Activated T-helper 2 cell treated with anti-CD3 and anti-CD28 coated beads, Interferon-gamma antibody, Interleukin-2, Interleukin-4, amounts not matched to agents 10 μg/mL and 5 μg/mL and 100 μg/mL, durations not matched to agents 14 hours and 24 hours and 36 hours (primary cell): Measurements from ENCODE around the gene TMEM132E. TPM values are rescaled to one million over a fixed set of nuclear protein-coding genes. Genes with fewer than 3 reads are reported as not detected.

ENCODE experiments used
- DNase-seq: peaks from one replicate; pipeline ENCODE4 v3.0.0; 2021; ENCODE audit warnings: low spot score
- H3K27ac Mint-ChIP-seq: one replicate; pipeline ENCODE4 v1.8.0; 2021; ENCODE audit warnings: mixed read lengths
- H3K27me3 Mint-ChIP-seq: one replicate; pipeline ENCODE4 v1.8.0; 2021; ENCODE audit warnings: low read depth, mixed read lengths
- H3K36me3 Mint-ChIP-seq: one replicate; pipeline ENCODE4 v1.8.0; 2021; ENCODE audit warnings: low read depth, mixed read lengths
- H3K4me1 Mint-ChIP-seq: one replicate; pipeline ENCODE4 v1.8.0; 2021; ENCODE audit warnings: low read depth, mixed read lengths
- H3K4me3 Mint-ChIP-seq: one replicate; pipeline ENCODE4 v1.8.0; 2021; ENCODE audit warnings: low read depth, mild to moderate bottlenecking, moderate library complexity, mixed read lengths
- H3K9me3 Mint-ChIP-seq: one replicate; pipeline ENCODE4 v1.8.0; 2021; ENCODE audit warnings: mixed read lengths
- intact Hi-C: fragments of 100-400 bp; cut with micrococcal nuclease; formaldehyde crosslinking; loops from one replicate; pipeline ENCODE4 v1.15.1; 2023
- total RNA-seq: library from RNA; stranded (reverse); gene quantifications from 2 replicates; pipeline ENCODE4 v1.2.3, GENCODE V29; 2022

The TMEM132E gene
- total RNA-seq, 1 donor from 2014 or later, result not detected

DNA sequence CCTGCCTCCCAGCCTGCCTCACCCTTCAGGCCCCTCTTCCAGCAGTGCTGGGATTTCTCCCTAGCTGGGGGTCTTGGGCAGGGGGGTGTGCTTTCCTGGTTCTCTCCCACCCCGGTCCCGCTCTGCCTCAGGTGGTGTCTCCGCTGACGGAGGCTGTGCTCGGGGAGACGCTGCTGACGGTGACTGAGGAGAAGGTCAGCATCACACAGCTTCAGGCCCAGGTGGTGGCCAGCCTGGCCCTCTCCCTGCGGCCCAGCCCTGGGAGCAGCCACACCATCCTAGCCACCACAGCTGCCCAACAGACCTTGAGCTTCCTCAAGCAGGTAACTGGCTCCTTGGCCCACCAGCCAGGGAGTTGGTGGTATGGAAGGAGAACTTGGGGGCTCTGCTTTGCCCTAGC, 56.5 kb downstream of the TMEM132E start:
- no peaks in the 10 kb centered on the region for H3K4me1 Mint-ChIP-seq
- DNase-seq, result no peak
- no peaks in the 10 kb centered on the region for H3K36me3 Mint-ChIP-seq
- peaks cover 33% of the 10 kb centered on the region for H3K27me3 Mint-ChIP-seq
- intact Hi-C loops, result loop anchor here (5.0 kb wide), 1 partner anchor 54 kb away; no protein-coding TSS in a partner anchor
- no peak overlapping the region for H3K4me3 Mint-ChIP-seq
- H3K9me3 Mint-ChIP-seq, result no peaks in the 10 kb centered on the region
- no peak overlapping the region for H3K27ac Mint-ChIP-seq

GRCh38 chr17:34637041-34637547, 57.7 kb downstream of the TMEM132E start:
- Mint-ChIP-seq H3K27ac (no peak overlapping the region), H3K9me3 (no peaks in the 10 kb centered on the region), H3K27me3 (peaks cover 33% of the 10 kb centered on the region), H3K4me3 (no peak overlapping the region), H3K4me1 (no peaks in the 10 kb centered on the region), H3K36me3 (no peaks in the 10 kb centered on the region)
- intact Hi-C loops, result loop anchor here (5.0 kb wide), 1 partner anchor 55 kb away; no protein-coding TSS in a partner anchor
- no peak for DNase-seq

DNA sequence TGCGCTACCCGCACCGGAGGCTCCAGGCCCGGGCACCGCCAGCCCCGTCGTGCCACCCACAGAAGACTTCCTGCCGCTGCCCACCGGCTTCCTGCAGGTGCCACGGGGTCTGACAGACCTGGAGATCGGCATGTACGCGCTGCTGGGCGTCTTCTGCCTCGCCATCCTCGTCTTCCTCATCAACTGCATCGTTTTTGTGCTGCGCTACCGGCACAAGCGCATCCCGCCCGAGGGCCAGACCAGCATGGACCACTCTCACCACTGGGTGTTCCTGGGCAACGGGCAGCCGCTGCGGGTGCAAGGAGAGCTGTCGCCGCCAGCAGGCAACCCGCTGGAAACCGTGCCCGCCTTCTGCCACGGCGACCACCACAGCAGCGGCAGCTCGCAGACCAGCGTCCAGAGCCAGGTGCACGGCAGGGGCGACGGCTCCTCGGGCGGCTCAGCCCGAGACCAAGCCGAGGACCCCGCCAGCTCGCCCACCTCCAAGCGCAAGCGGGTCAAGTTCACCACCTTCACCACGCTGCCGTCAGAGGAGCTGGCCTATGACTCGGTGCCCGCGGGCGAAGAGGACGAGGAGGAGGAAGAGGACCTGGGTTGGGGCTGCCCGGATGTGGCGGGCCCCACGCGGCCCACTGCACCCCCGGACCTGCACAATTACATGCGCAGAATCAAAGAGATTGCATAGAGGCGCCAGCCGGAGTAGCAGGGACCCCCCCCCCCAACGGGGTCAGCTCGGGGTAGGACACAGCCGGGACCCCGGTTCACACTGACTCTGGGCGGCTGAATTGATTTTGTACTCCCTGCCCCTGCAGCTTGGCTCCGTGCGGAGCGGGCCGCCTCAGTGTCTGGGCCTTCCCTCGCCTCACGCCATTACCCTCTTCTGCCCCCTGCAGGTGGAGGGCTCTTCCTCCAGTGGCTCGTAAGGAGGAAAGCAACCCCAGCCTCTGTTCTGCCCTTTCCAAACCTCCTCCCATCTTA, 58.5 kb downstream of the TMEM132E start:
- Mint-ChIP-seq H3K27ac (no peak overlapping the region), H3K36me3 (no peaks in the 10 kb centered on the region), H3K4me1 (no peaks in the 10 kb centered on the region), H3K9me3 (no peaks in the 10 kb centered on the region), H3K27me3 (peaks cover 34% of the 10 kb centered on the region), H3K4me3 (no peak overlapping the region)
- peak; percentile 63 for DNase-seq
- intact Hi-C loops, result loop anchor here (1.0 to 5.0 kb wide), 3 partner anchors 56 to 218 kb away; no protein-coding TSS in a partner anchor

DNA sequence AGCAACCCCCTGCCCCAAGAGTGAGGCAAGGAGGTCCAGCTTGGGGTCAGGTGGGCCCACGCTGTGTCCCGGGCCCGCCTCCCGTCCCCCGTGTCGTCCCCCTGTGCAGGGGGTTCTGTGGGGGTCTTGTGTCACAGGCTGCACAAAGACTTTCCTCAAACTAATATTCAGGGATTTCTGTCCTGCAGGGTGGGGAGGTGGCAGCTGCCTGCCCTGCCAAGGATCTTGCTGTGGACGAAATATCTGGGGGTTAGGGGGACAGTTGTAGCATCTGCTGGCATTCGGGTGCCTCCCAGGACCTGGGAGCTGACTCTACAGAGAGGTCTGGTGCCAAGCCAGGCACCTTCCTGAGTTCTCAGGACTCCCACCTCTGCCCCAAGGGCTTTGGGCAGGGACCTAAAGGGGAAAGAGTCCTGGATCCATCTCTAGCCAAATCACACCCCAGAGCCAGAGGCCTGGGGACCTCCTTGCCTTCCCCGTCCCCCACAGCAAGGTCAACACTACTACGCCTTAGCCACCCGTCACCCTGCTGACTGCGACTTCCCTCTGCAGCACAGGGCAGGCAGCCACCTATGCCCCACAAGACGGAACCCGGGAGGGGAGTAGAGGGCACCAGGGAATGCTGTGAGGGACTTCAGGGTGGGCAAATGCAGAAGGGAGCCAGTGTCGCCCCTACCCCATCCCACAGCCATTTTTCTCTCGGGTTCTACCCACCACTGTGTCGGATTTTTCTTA, 59.3 kb downstream of the TMEM132E start:
- H3K27ac Mint-ChIP-seq, result no peak overlapping the region
- no peaks in the 10 kb centered on the region for H3K9me3 Mint-ChIP-seq
- DNase-seq, result no peak
- intact Hi-C loops, result loop anchor here (1.0 to 5.0 kb wide), 3 partner anchors 56 to 218 kb away; no protein-coding TSS in a partner anchor
- no peak overlapping the region for H3K4me3 Mint-ChIP-seq
- peaks cover 35% of the 10 kb centered on the region for H3K27me3 Mint-ChIP-seq
- no peaks in the 10 kb centered on the region for H3K4me1 Mint-ChIP-seq
- no peaks in the 10 kb centered on the region for H3K36me3 Mint-ChIP-seq

DNA sequence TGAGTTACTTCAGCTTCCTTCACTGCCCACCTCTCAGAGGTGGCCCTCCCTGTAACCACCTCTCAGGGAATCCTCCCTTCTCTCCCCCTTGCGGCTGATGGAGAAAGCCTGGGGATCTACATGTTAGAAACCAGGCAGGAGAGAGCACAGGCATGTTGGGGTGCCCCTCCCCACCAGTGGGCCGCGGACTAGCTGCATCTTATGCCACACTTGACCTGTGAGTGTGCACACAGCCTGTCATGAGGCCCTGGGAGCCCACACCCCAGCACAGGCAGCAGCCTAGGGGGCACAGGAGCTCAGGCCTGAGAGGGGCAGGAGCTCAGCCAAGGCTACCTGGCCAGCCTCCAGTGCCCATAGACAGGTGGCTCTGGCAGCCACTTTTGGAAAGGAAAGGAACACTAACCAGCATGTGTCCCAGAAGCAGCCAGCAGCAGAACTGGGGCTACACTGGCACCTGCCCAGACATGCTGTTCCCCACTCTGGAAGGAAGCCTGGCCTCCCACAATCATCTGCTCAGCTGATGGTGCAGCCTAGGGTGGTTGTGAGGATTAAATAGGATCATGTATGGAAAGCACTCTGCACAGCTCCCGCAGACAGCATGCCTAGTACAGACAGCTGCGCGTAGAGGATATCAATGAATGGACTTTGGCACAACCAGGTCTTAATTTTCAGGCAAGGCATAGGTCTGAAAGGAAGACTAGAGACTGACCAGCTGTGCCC, 60.5 kb downstream of the TMEM132E start:
- intact Hi-C loops, result loop anchor here (5.0 kb wide), 1 partner anchor 58 kb away; no protein-coding TSS in a partner anchor
- DNase-seq, result no peak
- Mint-ChIP-seq H3K4me3 (no peak overlapping the region), H3K4me1 (no peaks in the 10 kb centered on the region), H3K36me3 (no peaks in the 10 kb centered on the region), H3K27ac (no peak overlapping the region), H3K27me3 (peaks cover 27% of the 10 kb centered on the region), H3K9me3 (no peaks in the 10 kb centered on the region)

DNA sequence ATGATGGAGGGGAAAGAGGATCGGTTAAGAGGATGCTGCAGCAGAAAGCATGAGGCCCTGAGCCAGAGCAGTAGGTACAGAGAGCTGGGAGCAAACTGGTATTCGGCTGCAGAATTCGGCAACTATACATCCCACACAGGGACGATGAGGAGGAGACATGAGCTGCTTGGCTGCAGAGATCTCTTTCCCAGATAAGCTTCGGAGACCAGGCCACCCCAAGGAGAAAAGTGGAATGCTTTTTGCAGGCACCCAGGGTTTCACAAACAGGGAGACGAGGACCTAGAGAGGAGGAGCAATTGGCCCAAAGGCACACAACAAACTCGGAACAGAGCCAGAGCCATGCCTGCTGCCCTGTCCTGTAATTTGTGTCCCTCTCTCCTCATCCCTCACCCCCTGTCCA, 62.0 kb downstream of the TMEM132E start:
- H3K27ac Mint-ChIP-seq, result no peak overlapping the region
- no peak overlapping the region for H3K4me3 Mint-ChIP-seq
- DNase-seq, result no peak
- no peaks in the 10 kb centered on the region for H3K4me1 Mint-ChIP-seq
- H3K27me3 Mint-ChIP-seq, result peaks cover 19% of the 10 kb centered on the region
- intact Hi-C loops, result no loop called here
- H3K9me3 Mint-ChIP-seq, result no peaks in the 10 kb centered on the region
- H3K36me3 Mint-ChIP-seq, result no peaks in the 10 kb centered on the region

GRCh38 chr17:34644941-34645550, 65.7 kb downstream of the TMEM132E start:
- Mint-ChIP-seq H3K9me3 (no peaks in the 10 kb centered on the region), H3K27me3 (peaks cover 4% of the 10 kb centered on the region), H3K36me3 (no peaks in the 10 kb centered on the region), H3K4me3 (no peak overlapping the region), H3K27ac (no peak overlapping the region), H3K4me1 (no peaks in the 10 kb centered on the region)
- DNase-seq, result no peak
- intact Hi-C loops, result no loop called here

DNA sequence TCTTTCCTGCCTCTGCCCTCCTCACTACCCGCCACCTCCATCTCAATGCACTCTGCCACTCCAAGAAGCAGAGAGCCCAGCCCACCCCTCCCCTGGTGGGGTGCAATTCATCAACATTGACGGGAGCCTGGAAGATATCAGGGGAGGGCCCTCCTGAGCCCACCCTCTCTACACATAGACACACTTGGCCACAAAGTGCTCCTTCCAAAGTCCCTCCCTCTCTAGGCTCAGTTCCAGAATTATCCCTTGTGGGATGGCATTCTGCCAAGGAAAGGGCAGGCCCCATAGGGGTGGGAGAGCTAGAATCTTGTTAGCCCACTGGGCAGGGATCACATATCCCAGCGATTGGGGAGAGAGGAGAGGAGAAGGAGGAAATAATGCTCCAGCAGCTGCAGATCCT, 66.2 kb downstream of the TMEM132E start:
- intact Hi-C loops, result no loop called here
- peaks cover 2% of the 10 kb centered on the region for H3K27me3 Mint-ChIP-seq
- H3K4me1 Mint-ChIP-seq, result no peaks in the 10 kb centered on the region

DNA sequence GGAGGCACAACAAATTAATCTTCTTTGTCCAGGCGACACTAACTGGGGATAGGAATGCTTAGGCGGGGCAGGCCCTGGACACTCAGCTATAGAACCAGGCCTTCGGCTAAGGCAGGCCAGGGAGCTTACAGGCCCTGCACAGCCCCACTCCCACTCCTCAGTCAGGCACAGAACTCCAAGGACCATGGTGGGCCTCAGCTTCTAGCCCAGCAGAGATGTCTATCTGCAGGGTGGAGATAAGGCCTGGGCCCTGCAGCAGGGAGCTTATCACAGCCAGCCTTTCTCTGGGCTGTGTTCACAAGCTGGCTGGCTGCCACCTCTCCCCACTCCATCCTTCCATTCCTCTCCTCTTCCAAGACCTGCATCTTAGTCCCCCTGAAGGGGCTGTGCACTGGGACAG, 68.1 kb downstream of the TMEM132E start:
- no peak for DNase-seq
- peaks cover 4% of the 10 kb centered on the region for H3K27me3 Mint-ChIP-seq
- no peak overlapping the region for H3K27ac Mint-ChIP-seq
- H3K9me3 Mint-ChIP-seq, result no peaks in the 10 kb centered on the region
- no peaks in the 10 kb centered on the region for H3K4me1 Mint-ChIP-seq
- no peak overlapping the region for H3K4me3 Mint-ChIP-seq
- no peaks in the 10 kb centered on the region for H3K36me3 Mint-ChIP-seq
- intact Hi-C loops, result no loop called here

More for the DNA sequence above, 66.2 kb downstream of the TMEM132E start:
- Mint-ChIP-seq H3K4me3 (no peak overlapping the region), H3K27ac (no peak overlapping the region), H3K9me3 (no peaks in the 10 kb centered on the region), H3K36me3 (no peaks in the 10 kb centered on the region)
- DNase-seq, result no peak

DNA sequence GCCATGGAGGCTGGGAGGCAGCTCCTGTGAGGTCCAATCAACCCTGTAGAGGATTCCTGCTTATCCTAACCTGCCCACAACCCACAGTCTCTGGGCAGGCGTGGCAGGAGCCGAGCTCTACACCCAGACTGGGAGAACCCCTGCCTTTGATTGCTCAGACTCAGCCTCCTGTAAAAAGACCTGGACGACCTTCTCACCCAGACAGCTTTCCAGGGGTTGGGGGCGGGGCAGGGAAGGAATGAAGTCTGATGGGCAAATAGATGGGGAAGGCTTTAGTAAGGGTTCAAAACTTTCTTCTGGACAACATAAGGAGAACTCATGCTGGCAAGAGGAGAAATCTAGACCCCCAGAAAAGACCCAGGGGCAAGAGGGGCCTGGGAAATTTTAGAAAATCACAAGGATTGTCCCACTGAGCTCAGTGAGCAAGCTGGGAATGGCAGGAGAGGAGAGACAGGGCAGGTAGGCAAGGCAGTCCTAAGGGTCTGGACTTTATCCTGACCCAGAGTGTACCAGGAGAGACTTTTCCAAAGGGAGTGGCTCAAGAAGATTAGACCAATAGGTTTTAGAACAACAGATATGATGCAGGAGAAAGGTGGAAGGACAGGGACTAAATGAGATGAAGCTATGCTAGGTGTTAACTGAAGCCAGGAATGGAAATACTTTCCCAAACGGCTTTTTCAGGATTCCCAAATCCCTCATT, 70.8 kb downstream of the TMEM132E start:
- H3K4me3 Mint-ChIP-seq, result no peak overlapping the region
- peaks cover 13% of the 10 kb centered on the region for H3K27me3 Mint-ChIP-seq
- no peaks in the 10 kb centered on the region for H3K9me3 Mint-ChIP-seq
- H3K27ac Mint-ChIP-seq, result no peak overlapping the region
- no peak for DNase-seq
- intact Hi-C loops, result no loop called here
- no peaks in the 10 kb centered on the region for H3K4me1 Mint-ChIP-seq
- H3K36me3 Mint-ChIP-seq, result no peaks in the 10 kb centered on the region

- no peak overlapping the region for H3K4me3 Mint-ChIP-seq
- intact Hi-C loops, result no loop called here
- H3K27me3 Mint-ChIP-seq, result peaks cover 13% of the 10 kb centered on the region
- no peaks in the 10 kb centered on the region for H3K36me3 Mint-ChIP-seq
- no peaks in the 10 kb centered on the region for H3K4me1 Mint-ChIP-seq
- H3K9me3 Mint-ChIP-seq, result no peaks in the 10 kb centered on the region
- no peak for DNase-seq
- H3K27ac Mint-ChIP-seq, result no peak overlapping the region
These were observed 72.0 kb downstream of the TMEM132E start for GRCh38 chr17:34651402-34651811.
